HG03432 (cell line): ENCODE results near the gene MAP4K4.

Experiments used
- ATAC-seq: cut with Tn5 transposase; IDR thresholded peaks from one replicate; pipeline ENCODE4 v1.9.1; 2021; ENCODE audit warnings: mild to moderate bottlenecking, moderate library complexity; ENCODE audit not compliant: unreplicated experiment

Gene MAP4K4

GRCh38 chr2:101808006-101808562, 110.6 kb downstream of the MAP4K4 start:
- ATAC-seq: no peak

- no peak for ATAC-seq
Measured at GRCh38 chr2:101809698-101810097, 112.2 kb downstream of the MAP4K4 start.

GRCh38 chr2:101811226-101812015, 113.9 kb downstream of the MAP4K4 start:
- ATAC-seq: no peak

- ATAC-seq: no peak
Measured at GRCh38 chr2:101812226-101812625, 114.7 kb downstream of the MAP4K4 start.

GRCh38 chr2:101814752-101815151, 117.2 kb downstream of the MAP4K4 start:
- ATAC-seq: no peak

- no peak for ATAC-seq
Measured at GRCh38 chr2:101815154-101815553, 117.6 kb downstream of the MAP4K4 start.

GRCh38 chr2:101815739-101816391, 118.4 kb downstream of the MAP4K4 start:
- no peak for ATAC-seq

GRCh38 chr2:101816598-101816997, 119.1 kb downstream of the MAP4K4 start:
- ATAC-seq: no peak

GRCh38 chr2:101817481-101817880, 120.0 kb downstream of the MAP4K4 start:
- no peak for ATAC-seq

- ATAC-seq: no peak
Measured at GRCh38 chr2:101818531-101819451, 121.3 kb downstream of the MAP4K4 start.

- no peak for ATAC-seq
Measured at GRCh38 chr2:101820519-101820918, 123.0 kb downstream of the MAP4K4 start.

- ATAC-seq: no peak
Measured at GRCh38 chr2:101821059-101821805, 123.7 kb downstream of the MAP4K4 start.

GRCh38 chr2:101821828-101822458, 124.4 kb downstream of the MAP4K4 start:
- ATAC-seq: no peak

- ATAC-seq: peak; percentile 79
Measured at GRCh38 chr2:101823347-101823791, 125.9 kb downstream of the MAP4K4 start.

GRCh38 chr2:101823859-101824258, 126.4 kb downstream of the MAP4K4 start:
- ATAC-seq: no peak

GRCh38 chr2:101826716-101827115, 129.2 kb downstream of the MAP4K4 start:
- no peak for ATAC-seq

- ATAC-seq: no peak
Measured at GRCh38 chr2:101827246-101827645, 129.7 kb downstream of the MAP4K4 start.

GRCh38 chr2:101828257-101828656, 130.8 kb downstream of the MAP4K4 start:
- no peak for ATAC-seq

- ATAC-seq: no peak
Measured at GRCh38 chr2:101828673-101829334, 131.3 kb downstream of the MAP4K4 start.
